HG03139 (cell line): ENCODE measurements around the gene GPC5.

ENCODE experiments used
- ATAC-seq: cut with Tn5 transposase; IDR thresholded peaks from one replicate; pipeline ENCODE4 v1.9.1; 2021; ENCODE audit not compliant: unreplicated experiment

The GPC5 gene

GRCh38 chr13:92135509-92135908 is 737.1 kb downstream of the GPC5 start:
- ATAC-seq, result no peak

GRCh38 chr13:92136449-92137155 is 738.2 kb downstream of the GPC5 start:
- no peak for ATAC-seq

- no peak for ATAC-seq
These were observed 739.1 kb downstream of the GPC5 start for GRCh38 chr13:92137520-92137919.

GRCh38 chr13:92143766-92144165 is 745.3 kb downstream of the GPC5 start:
- no peak for ATAC-seq

GRCh38 chr13:92150606-92151005 is 752.2 kb downstream of the GPC5 start:
- ATAC-seq, result no peak

- no peak for ATAC-seq
These were observed 759.9 kb downstream of the GPC5 start for GRCh38 chr13:92158346-92158745.

GRCh38 chr13:92164822-92165221 is 766.4 kb downstream of the GPC5 start:
- no peak for ATAC-seq

- ATAC-seq, result no peak
These were observed 773.8 kb downstream of the GPC5 start for GRCh38 chr13:92172191-92172590.

- ATAC-seq, result no peak
These were observed 774.8 kb downstream of the GPC5 start for GRCh38 chr13:92173254-92173653.

- no peak for ATAC-seq
These were observed 776.9 kb downstream of the GPC5 start for GRCh38 chr13:92175330-92175729.

GRCh38 chr13:92177966-92178365 is 779.5 kb downstream of the GPC5 start:
- ATAC-seq, result no peak

- ATAC-seq, result no peak
These were observed 780.8 kb downstream of the GPC5 start for GRCh38 chr13:92179223-92179622.

- peak; percentile 90 for ATAC-seq
These were observed 789.1 kb downstream of the GPC5 start for GRCh38 chr13:92187378-92187989.

GRCh38 chr13:92188574-92188973 is 790.2 kb downstream of the GPC5 start:
- ATAC-seq, result no peak

- ATAC-seq, result no peak
These were observed 798.3 kb downstream of the GPC5 start for GRCh38 chr13:92196591-92197256.

GRCh38 chr13:92197669-92198068 is 799.2 kb downstream of the GPC5 start:
- ATAC-seq, result no peak

- ATAC-seq, result no peak
These were observed 820.2 kb downstream of the GPC5 start for GRCh38 chr13:92218615-92219014.

GRCh38 chr13:92221916-92222315 is 823.5 kb downstream of the GPC5 start:
- no peak for ATAC-seq

GRCh38 chr13:92224052-92224821 is 825.8 kb downstream of the GPC5 start:
- no peak for ATAC-seq

GRCh38 chr13:92224825-92225224 is 826.4 kb downstream of the GPC5 start:
- ATAC-seq, result no peak

GRCh38 chr13:92225861-92226260 is 827.4 kb downstream of the GPC5 start:
- no peak for ATAC-seq

GRCh38 chr13:92232871-92233270 is 834.5 kb downstream of the GPC5 start:
- ATAC-seq, result no peak
